ENCODE measurements around the gene CPLX1. TPM values are rescaled to one million over a fixed set of nuclear protein-coding genes. Genes with fewer than 3 reads are reported as not detected.
A peak's percentile ranks its signal among the peaks of the same experiment; 100 is the strongest.

The CPLX1 gene
- total RNA-seq, 4 donors from 2014 or later: 0.38 to 0.44 TPM; not detected in 2

DNA sequence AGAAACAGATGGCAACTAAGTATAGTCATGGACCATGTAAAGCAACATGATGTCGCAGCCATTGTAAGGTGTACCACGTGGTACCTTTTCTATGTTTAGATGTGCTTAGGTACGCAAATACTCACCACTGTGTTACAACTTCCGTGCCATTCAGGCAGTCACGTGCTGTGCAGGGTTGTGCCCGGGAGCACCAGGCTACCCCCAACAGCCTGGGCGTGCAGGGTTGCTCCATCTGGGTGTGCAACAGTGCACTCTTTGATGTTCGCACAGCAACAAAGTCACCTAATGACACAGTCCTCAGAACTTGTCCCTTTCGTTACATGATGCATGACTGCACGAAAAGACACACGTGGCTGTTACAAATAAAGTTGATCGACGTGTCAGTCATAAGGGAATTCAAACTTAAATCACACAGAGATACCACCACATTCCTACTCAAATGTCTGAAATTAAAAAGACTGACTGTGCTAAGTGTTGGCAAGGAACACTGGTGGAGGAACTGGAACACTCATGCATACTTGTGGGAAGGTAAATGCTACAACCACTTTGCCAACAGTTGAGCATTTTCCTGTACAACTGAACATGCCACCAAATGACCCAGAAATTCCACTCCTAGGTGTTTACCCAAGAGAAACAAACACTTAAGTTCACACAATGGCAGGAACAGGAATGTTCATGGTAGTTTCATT lies 24.3 kb downstream of the CPLX1 start:
- TF ChIP-seq, protein P1, sequence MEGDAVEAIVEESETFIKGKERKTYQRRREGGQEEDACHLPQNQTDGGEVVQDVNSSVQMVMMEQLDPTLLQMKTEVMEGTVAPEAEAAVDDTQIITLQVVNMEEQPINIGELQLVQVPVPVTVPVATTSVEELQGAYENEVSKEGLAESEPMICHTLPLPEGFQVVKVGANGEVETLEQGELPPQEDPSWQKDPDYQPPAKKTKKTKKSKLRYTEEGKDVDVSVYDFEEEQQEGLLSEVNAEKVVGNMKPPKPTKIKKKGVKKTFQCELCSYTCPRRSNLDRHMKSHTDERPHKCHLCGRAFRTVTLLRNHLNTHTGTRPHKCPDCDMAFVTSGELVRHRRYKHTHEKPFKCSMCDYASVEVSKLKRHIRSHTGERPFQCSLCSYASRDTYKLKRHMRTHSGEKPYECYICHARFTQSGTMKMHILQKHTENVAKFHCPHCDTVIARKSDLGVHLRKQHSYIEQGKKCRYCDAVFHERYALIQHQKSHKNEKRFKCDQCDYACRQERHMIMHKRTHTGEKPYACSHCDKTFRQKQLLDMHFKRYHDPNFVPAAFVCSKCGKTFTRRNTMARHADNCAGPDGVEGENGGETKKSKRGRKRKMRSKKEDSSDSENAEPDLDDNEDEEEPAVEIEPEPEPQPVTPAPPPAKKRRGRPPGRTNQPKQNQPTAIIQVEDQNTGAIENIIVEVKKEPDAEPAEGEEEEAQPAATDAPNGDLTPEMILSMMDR (IDR thresholded peaks at IDR 0.05): no peak
- TF ChIP-seq EP300 (IDR thresholded peaks at IDR 0.05) (no peak), POLR2AphosphoS5 (IDR thresholded peaks at IDR 0.05) (no peak), POLR2A (IDR thresholded peaks at IDR 0.05) (no peak)
- 89% methylated on average over 13 of the region's 13 CpGs for WGBS
- H3K4me3 ChIP-seq: no peak overlapping the region
- no peaks in the 10 kb centered on the region for H3K36me3 ChIP-seq
- H3K27me3 ChIP-seq: peaks cover 5% of the 10 kb centered on the region
- H3K27ac ChIP-seq: no peak overlapping the region
- H3K9me3 ChIP-seq: no peaks in the 10 kb centered on the region
- H3K4me1 ChIP-seq: no peaks in the 10 kb centered on the region
- no peak for DNase-seq (ENCODE audit: low spot score in 2 of 2)

DNA sequence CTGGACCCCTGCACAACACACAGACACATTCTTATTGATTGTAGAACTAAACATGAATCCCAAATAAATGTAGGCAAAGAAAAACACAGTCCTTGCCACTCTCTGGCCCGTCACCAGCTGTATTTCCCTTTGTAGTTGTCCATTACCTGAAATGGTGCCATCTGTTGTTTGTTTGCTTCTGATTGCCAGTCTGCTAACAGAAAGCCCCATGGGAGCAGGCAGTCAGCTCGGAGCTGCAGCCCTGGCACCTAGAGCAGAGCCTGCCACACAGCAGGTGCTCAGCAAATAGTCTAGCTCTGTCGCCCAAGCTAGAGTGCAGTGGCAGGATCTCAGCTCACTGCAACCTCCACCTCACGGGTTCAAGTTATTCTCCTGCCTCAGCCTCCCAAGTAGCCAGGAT lies 28.9 kb downstream of the CPLX1 start:
- H3K27me3 ChIP-seq: peaks cover 41% of the 10 kb centered on the region
- H3K36me3 ChIP-seq: no peaks in the 10 kb centered on the region
- H3K4me3 ChIP-seq: no peak overlapping the region
- TF ChIP-seq POLR2AphosphoS5 (IDR thresholded peaks at IDR 0.05) (no peak), EP300 (IDR thresholded peaks at IDR 0.05) (no peak), POLR2A (IDR thresholded peaks at IDR 0.05) (no peak)
- TF ChIP-seq, protein P1 (IDR thresholded peaks at IDR 0.05): no peak
- WGBS: 78% methylated on average over 4 of the region's 4 CpGs
- H3K9me3 ChIP-seq: no peaks in the 10 kb centered on the region
- no peak for DNase-seq (ENCODE audit: low spot score in 2 of 2)
- no peak overlapping the region for H3K27ac ChIP-seq
- H3K4me1 ChIP-seq: peaks cover 34% of the 10 kb centered on the region

DNA sequence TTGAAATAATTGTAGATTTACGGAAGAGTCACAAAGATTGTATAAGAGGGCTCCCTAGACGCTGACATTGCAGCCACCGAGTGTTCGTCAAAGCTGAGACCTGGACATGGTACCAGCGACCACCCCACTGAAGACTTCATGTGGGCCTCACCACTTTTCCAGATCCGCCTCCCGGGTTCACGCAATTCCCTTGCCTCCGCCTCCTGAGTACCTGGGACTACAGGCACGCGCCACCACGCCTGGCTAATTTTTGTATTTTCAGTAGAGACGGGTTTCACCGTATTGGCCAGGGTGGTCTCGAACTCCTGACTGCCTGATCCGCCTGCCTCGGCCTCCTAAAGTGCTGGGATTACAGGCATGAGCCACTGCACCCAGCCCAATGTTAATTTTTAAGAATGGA lies 29.7 kb downstream of the CPLX1 start:
- 89% methylated on average over 17 of the region's 17 CpGs for WGBS
- Histone ChIP-seq H3K4me1 (peaks cover 39% of the 10 kb centered on the region), H3K36me3 (no peaks in the 10 kb centered on the region), H3K9me3 (no peaks in the 10 kb centered on the region), H3K27me3 (peaks cover 50% of the 10 kb centered on the region), H3K4me3 (no peak overlapping the region), H3K27ac (no peak overlapping the region)
- no peak for DNase-seq (ENCODE audit: low spot score in 2 of 2)
- TF ChIP-seq, protein P1 (IDR thresholded peaks at IDR 0.05): no peak
- TF ChIP-seq EP300 (IDR thresholded peaks at IDR 0.05): no peak
- TF ChIP-seq POLR2AphosphoS5 (IDR thresholded peaks at IDR 0.05): no peak
- TF ChIP-seq POLR2A (IDR thresholded peaks at IDR 0.05): no peak

DNA sequence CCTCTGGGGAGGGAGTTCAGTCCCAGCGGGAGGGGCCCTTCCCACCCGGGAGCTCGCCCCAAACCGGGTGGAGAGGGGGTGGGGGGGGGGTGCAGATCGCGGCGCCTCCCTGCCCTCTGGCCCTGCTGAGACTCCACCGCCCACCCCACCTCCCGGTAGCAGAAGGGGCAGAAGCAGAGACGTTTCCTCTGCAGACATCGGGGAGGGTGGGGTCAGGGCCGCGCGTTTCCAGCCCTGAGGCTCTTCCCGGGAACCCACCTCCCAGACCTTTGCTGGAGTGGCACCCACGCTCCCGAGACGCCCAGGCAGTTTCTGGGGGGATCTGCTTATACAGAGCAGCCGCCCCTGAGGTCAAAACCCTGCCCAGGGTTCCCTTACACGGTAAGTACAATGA lies 30.2 kb downstream of the CPLX1 start:
- WGBS: 37% methylated on average over 13 of the region's 20 CpGs
- Histone ChIP-seq H3K36me3 (no peaks in the 10 kb centered on the region), H3K27ac (no peak overlapping the region), H3K4me3 (peak overlapping the region; percentile 48), H3K4me1 (peaks cover 39% of the 10 kb centered on the region), H3K9me3 (no peaks in the 10 kb centered on the region), H3K27me3 (peaks cover 51% of the 10 kb centered on the region)
- no peak for TF ChIP-seq EP300 (IDR thresholded peaks at IDR 0.05)
- no peak for TF ChIP-seq POLR2A (IDR thresholded peaks at IDR 0.05)
- TF ChIP-seq POLR2AphosphoS5 (IDR thresholded peaks at IDR 0.05): no peak
- TF ChIP-seq, protein P1 (IDR thresholded peaks at IDR 0.05): no peak
- DNase-seq (ENCODE audit: low spot score in 2 of 2): no peak

DNA sequence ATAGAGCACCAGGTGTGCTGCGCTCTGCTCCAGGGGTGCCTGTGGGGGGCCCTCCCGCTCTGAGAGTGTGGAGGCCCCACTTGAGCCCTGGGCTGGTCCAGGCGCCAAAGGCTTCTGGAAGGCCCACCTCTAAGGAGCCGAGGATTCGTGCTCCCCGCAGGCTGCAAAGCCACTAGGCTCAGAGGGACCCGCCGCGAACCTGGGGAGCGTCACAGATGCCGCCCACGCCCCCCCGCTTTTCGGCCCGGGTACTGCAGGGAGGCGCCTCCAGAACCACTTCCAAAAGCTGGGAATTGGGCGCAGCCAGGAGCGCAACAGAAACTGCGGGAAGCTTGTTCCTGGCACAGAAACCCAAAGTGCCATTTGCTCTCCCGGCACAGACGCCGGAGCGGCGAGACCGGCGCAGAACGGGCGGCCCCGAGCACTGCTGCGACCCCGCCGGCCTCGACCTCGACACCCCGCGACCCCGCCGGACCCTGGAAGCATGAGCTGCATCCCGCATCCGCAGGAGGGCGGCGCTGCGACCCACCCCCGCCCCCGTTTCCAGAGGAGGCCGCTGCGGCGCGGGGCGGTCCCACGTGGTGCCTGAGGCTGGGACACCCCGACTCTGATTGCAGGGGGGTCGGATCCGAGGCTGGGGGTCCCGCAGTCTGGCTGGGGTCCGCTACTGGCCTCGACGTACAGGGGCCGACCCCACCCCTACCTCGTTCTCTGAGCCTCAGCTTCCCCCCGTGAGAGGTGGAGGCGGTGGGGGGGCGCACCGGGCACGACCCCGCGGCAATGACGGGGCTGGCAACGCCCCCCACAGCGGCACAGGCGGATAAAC lies 30.8 kb downstream of the CPLX1 start:
- Histone ChIP-seq H3K27me3 (peaks cover 56% of the 10 kb centered on the region), H3K27ac (no peak overlapping the region), H3K4me1 (peaks cover 39% of the 10 kb centered on the region), H3K4me3 (peak overlapping the region; percentile 48), H3K36me3 (no peaks in the 10 kb centered on the region), H3K9me3 (no peaks in the 10 kb centered on the region)
- TF ChIP-seq, protein P1 (IDR thresholded peaks at IDR 0.05): no peak
- TF ChIP-seq POLR2AphosphoS5 (IDR thresholded peaks at IDR 0.05) (no peak), EP300 (IDR thresholded peaks at IDR 0.05) (no peak), POLR2A (IDR thresholded peaks at IDR 0.05) (no peak)
- 0% methylated on average over 14 of the region's 71 CpGs for WGBS
- no peak for DNase-seq (ENCODE audit: low spot score in 2 of 2)
